ENCODE data around the gene CEPT1. TPM values are rescaled to one million over a fixed set of nuclear protein-coding genes. Genes with fewer than 3 reads are reported as not detected.
"Not testable (repeated sequence)": the region's sequence is repeated elsewhere in the genome, so short reads cannot be mapped to it uniquely, and the experiment has no call there.

CEPT1 gene
- total RNA-seq, 2 donors from 2014 or later: 34.5 to 41.6 TPM

GRCh38 chr1:111215285-111215684 lies 75.3 kb downstream of the CEPT1 start:
- H3K27me3 Mint-ChIP-seq; DNase-seq (ENCODE audit: low spot score); H3K36me3 Mint-ChIP-seq; ATAC-seq; H3K9me3 Mint-ChIP-seq: not testable (repeated sequence)
- Mint-ChIP-seq H3K4me3 (peak overlapping the region; percentile 72), H3K27ac (peak overlapping the region; percentile 85 to 87), H3K4me1 (ENCODE audit: low read depth in 2 of 2) (peaks cover 71 to 75% of the 10 kb centered on the region in 2 donors)

- Mint-ChIP-seq H3K36me3 (no peaks in the 10 kb centered on the region), H3K27ac (peak overlapping the region; percentile 85 to 87), H3K4me3 (peak overlapping the region; percentile 72), H3K9me3 (no peaks in the 10 kb centered on the region), H3K4me1 (ENCODE audit: low read depth in 2 of 2) (peaks cover 83 to 90% of the 10 kb centered on the region in 2 donors), H3K27me3 (no peaks in the 10 kb centered on the region)
- DNase-seq (ENCODE audit: low spot score) (no peak), ATAC-seq (no peak)
Measured at GRCh38 chr1:111216751-111217150, 76.7 kb downstream of the CEPT1 start.

- DNase-seq (ENCODE audit: low spot score) (no peak), ATAC-seq (no peak)
- Mint-ChIP-seq H3K4me1 (ENCODE audit: low read depth in 2 of 2) (peaks cover 89 to 96% of the 10 kb centered on the region in 2 donors), H3K27ac (peak overlapping the region; percentile 85 to 87), H3K9me3 (no peaks in the 10 kb centered on the region), H3K4me3 (peak overlapping the region; percentile 72), H3K27me3 (no peaks in the 10 kb centered on the region), H3K36me3 (no peaks in the 10 kb centered on the region)
Measured at GRCh38 chr1:111217183-111217910, 77.3 kb downstream of the CEPT1 start.

- Mint-ChIP-seq H3K9me3 (no peaks in the 10 kb centered on the region), H3K27me3 (no peaks in the 10 kb centered on the region), H3K36me3 (no peaks in the 10 kb centered on the region), H3K27ac (peak overlapping the region; percentile 85 to 87), H3K4me1 (ENCODE audit: low read depth in 2 of 2) (peaks cover 90 to 97% of the 10 kb centered on the region in 2 donors), H3K4me3 (peak overlapping the region; percentile 76)
- ATAC-seq: no peak
- no peak for DNase-seq (ENCODE audit: low spot score)
Measured at GRCh38 chr1:111218701-111219556, 78.9 kb downstream of the CEPT1 start.

- H3K27ac Mint-ChIP-seq: peak overlapping the region; percentile 85 to 87
- H3K4me1 Mint-ChIP-seq (ENCODE audit: low read depth in 2 of 2): peaks cover 86 to 94% of the 10 kb centered on the region in 2 donors
- peak; percentile 21 to 39 for ATAC-seq
- DNase-seq (ENCODE audit: low spot score): no peak
- peak overlapping the region; percentile 76 for H3K4me3 Mint-ChIP-seq
- no peaks in the 10 kb centered on the region for H3K36me3 Mint-ChIP-seq
- no peaks in the 10 kb centered on the region for H3K27me3 Mint-ChIP-seq
- H3K9me3 Mint-ChIP-seq: no peaks in the 10 kb centered on the region
Measured at GRCh38 chr1:111219557-111220286, 79.7 kb downstream of the CEPT1 start.

GRCh38 chr1:111220302-111220890 lies 80.4 kb downstream of the CEPT1 start:
- no peak for DNase-seq (ENCODE audit: low spot score)
- peak overlapping the region; percentile 76 for H3K4me3 Mint-ChIP-seq
- H3K27ac Mint-ChIP-seq: peak overlapping the region; percentile 85 to 87
- H3K36me3 Mint-ChIP-seq: no peaks in the 10 kb centered on the region
- H3K4me1 Mint-ChIP-seq (ENCODE audit: low read depth in 2 of 2): peaks cover 83 to 93% of the 10 kb centered on the region in 2 donors
- H3K9me3 Mint-ChIP-seq: no peaks in the 10 kb centered on the region
- H3K27me3 Mint-ChIP-seq: no peaks in the 10 kb centered on the region
- no peak for ATAC-seq

- Mint-ChIP-seq H3K27ac (peak overlapping the region; percentile 85 to 87), H3K36me3 (no peaks in the 10 kb centered on the region), H3K4me3 (peak overlapping the region; percentile 76), H3K4me1 (ENCODE audit: low read depth in 2 of 2) (peaks cover 84 to 93% of the 10 kb centered on the region in 2 donors), H3K9me3 (no peaks in the 10 kb centered on the region), H3K27me3 (no peaks in the 10 kb centered on the region)
- DNase-seq (ENCODE audit: low spot score): no peak
- ATAC-seq: no peak
Measured at GRCh38 chr1:111221276-111221632, 81.2 kb downstream of the CEPT1 start.

- H3K4me1 Mint-ChIP-seq (ENCODE audit: low read depth in 2 of 2): peaks cover 84 to 93% of the 10 kb centered on the region in 2 donors
- no peaks in the 10 kb centered on the region for H3K9me3 Mint-ChIP-seq
- H3K27ac Mint-ChIP-seq: peak overlapping the region; percentile 85 to 87
- H3K36me3 Mint-ChIP-seq: no peaks in the 10 kb centered on the region
- peak overlapping the region; percentile 76 for H3K4me3 Mint-ChIP-seq
- DNase-seq (ENCODE audit: low spot score) (peak; percentile 82), ATAC-seq (peak; percentile 91 to 92)
- no peaks in the 10 kb centered on the region for H3K27me3 Mint-ChIP-seq
Measured at GRCh38 chr1:111221633-111222291, 81.7 kb downstream of the CEPT1 start.

- Mint-ChIP-seq H3K4me1 (ENCODE audit: low read depth in 2 of 2) (peaks cover 83 to 93% of the 10 kb centered on the region in 2 donors), H3K4me3 (peak overlapping the region; percentile 76), H3K27ac (peak overlapping the region; percentile 85 to 87), H3K9me3 (no peaks in the 10 kb centered on the region), H3K36me3 (no peaks in the 10 kb centered on the region), H3K27me3 (no peaks in the 10 kb centered on the region)
- DNase-seq (ENCODE audit: low spot score): peak; percentile 83
- peak; percentile 52 to 69 for ATAC-seq
Measured at GRCh38 chr1:111222308-111223125, 82.5 kb downstream of the CEPT1 start.

GRCh38 chr1:111223126-111223685 lies 83.2 kb downstream of the CEPT1 start:
- H3K9me3 Mint-ChIP-seq: no peaks in the 10 kb centered on the region
- peaks cover 83 to 93% of the 10 kb centered on the region in 2 donors for H3K4me1 Mint-ChIP-seq (ENCODE audit: low read depth in 2 of 2)
- no peaks in the 10 kb centered on the region for H3K36me3 Mint-ChIP-seq
- H3K4me3 Mint-ChIP-seq: peak overlapping the region; percentile 76
- peak overlapping the region; percentile 85 to 87 for H3K27ac Mint-ChIP-seq
- DNase-seq (ENCODE audit: low spot score) (no peak), ATAC-seq (no peak)
- no peaks in the 10 kb centered on the region for H3K27me3 Mint-ChIP-seq

- ATAC-seq (no peak), DNase-seq (ENCODE audit: low spot score) (no peak)
- H3K9me3 Mint-ChIP-seq: no peaks in the 10 kb centered on the region
- H3K27ac Mint-ChIP-seq: peak overlapping the region; percentile 75 to 90
- peak overlapping the region; percentile 66 for H3K4me3 Mint-ChIP-seq
- peaks cover 74 to 80% of the 10 kb centered on the region in 2 donors for H3K4me1 Mint-ChIP-seq (ENCODE audit: low read depth in 2 of 2)
- no peaks in the 10 kb centered on the region for H3K27me3 Mint-ChIP-seq
- H3K36me3 Mint-ChIP-seq: no peaks in the 10 kb centered on the region
Measured at GRCh38 chr1:111225091-111225490, 85.1 kb downstream of the CEPT1 start.
